HPDE6-E6E7 (cell line): ENCODE data around the gene INCA1.

Source experiments
- DNase-seq: peaks from one replicate; pipeline ENCODE4 v3.0.0; 2011; ENCODE audit warnings: missing footprints; ENCODE audit errors: extremely low spot score

INCA1 gene

DNA sequence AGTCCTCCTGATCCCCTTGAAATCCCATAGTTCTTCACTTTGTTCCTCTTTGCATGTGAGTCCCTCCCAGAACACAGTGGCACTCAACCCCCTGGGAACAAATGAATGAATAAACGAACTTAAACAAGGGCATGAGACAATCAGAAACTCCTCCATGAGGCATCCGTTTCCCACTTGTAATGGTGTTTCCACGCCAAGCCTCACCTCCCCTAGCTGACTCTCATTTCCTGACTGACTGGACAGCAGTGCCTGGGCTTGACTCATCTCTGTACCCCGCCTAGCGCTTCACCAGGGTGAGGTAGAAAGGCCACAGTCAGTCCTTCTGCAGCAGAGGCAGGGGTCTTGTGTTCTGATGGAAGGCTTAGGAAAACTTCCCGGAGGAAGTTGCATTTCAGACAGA, 14.6 kb upstream of the INCA1 start:
- no peak for DNase-seq

- no peak for DNase-seq
These were observed 6.0 kb upstream of the INCA1 start for GRCh38 chr17:5003214-5003867.

DNA sequence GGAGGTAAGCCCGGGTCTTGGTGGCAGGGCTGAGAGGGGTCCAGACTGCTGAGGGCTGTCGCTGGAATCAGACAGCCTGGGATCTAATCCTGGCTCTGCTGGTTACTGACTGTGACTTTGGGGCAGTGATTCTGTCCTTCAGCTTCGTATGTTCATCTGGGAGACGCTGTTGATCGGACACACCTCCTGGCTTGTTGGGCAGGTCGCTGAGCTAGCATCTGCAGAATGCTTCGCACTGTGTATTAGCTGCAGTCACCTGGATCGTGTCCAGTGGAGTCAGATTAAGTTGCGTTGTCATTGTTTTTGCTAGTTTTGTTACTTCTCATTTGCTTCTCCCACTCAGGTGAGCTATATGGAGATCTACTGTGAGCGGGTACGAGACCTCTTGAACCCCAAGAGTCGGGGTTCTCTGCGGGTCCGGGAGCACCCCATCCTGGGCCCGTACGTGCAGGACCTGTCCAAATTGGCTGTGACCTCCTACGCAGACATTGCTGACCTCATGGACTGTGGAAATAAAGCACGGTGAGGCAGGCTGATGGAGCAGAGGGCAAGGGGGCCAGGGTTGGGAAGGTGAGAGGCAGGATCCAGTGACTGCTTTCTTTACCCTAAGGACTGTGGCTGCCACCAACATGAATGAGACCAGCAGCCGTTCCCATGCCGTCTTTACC, 4.9 kb upstream of the INCA1 start:
- no peak for DNase-seq

- no peak for DNase-seq
These were observed 2.9 kb upstream of the INCA1 start for GRCh38 chr17:5000237-5000639.

GRCh38 chr17:4999430-5000093, 2.2 kb upstream of the INCA1 start:
- no peak for DNase-seq

DNA sequence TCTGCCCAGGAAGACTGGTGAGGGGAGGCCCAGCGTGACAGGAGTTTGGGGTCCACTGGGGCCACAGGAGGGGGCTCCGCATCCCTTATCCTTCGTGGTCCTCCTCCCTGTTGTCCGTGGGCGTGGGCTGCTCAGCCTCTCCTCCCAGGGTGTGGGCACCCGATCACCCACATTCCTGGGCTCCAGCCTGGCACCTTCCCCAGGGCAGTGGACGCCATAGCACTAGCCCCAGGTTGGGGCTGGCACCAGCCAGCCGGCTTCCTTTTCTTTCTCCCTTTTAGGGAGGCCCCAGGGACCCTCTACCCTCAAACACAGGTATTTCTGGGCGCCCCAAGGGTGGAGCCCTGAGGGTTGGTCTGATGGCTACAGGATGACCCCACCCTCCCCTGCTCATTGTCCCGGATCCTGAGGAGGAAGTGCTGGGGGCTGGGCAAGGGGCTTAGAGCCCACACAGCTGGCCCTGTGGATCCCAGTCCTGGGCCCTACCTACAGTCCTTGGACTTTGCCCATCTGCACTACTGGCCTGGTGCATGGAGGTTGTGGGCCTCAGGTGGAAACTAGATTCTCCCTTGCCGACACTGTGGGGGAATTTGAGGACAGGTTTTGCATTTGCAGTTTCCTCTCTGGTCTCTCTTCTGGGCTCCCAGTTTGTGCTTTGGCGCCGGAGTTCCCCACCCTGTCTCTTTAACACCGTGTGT, 1.6 kb upstream of the INCA1 start:
- DNase-seq = peak; percentile 23

GRCh38 chr17:4998027-4998731, 857 bp upstream of the INCA1 start:
- peak; percentile 13 for DNase-seq

- DNase-seq = no peak
These were observed 3.2 kb downstream of the INCA1 start for GRCh38 chr17:4994081-4994595.

DNA sequence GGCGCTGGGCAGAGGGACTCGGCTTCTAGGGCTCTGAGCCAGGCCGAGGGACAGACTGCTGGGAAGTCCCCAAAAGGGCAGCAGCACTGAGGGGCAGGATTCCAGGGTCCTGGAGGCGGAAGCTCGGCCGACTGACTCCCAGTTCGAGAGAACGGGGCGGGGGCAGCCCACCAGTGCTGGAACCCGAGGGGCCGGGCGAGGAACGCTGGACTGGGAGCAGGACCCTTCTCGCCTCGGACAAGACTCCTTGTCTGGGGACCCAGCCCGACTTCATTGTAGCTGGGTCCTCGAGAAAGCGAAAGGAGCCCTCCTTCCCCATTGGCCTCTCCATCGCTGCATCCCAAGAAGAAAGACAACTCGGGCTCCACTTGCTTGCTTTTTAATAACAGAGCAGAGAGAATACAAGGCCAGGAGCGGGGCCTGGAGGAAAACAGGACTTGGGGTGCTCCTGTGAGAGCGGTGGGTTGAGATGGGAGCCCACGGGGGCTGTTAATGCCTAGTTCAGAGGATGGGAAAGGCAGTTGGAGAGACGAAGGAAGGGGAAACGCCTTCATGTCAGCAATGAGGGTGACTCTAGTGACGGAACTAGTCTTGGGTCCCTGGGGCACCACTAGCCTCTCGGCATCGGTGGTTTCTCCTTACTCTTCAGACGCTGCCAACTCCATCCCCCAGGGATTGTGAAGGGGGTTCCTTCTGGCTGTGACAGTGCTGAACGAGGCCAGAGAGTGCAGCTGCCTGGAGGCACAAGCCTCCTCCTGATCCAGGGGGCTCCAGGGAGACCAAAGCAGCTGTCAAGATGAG, 9.4 kb downstream of the INCA1 start:
- DNase-seq = no peak

DNA sequence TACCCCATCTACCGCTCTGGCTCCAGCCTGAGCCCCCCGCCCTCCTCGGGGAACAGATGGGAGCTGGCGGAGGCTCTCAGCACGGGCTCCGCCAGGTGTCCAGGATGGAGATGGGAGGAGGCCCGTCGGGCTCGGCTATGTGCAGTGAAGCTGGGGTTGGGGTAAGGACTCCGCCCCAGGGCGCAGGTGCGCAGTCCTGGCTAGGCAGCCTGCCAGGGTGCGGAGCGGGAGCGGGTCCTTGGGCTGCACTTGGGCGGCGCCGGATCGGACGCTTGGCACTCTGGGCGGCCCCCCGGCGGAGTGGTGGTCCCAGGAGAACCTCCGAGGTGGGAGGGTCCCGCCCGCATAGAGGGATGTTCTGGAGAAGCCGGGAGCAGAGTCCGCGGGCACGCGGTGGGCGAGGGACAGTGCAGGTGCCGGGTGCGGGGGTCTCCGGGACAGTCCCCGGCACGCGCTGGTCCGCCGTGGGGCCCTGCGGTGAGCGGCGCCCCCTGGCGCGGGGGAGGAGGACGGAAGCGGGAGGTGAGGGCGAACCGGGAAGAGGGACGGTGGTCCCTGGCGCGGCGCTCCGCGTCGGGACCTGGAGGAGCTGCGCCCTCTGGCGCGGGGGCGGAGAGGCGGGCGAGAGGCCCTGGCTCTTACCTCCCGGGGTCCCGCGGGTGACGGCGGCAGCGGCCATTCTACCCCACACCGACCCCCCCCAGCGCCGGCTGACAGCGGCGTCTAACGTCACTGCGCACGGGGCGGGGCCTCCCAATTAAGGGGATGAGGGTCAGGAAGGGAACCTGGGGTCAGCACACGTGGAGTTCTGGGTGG, 10.2 kb downstream of the INCA1 start, which contains the start of gene CAMTA2:
Gene CAMTA2 (minus strand): TSS at position 725 of the 816 bp plus-strand sequence. CDS start 1,453 bp downstream, outside the sequence.
- no peak for DNase-seq

DNA sequence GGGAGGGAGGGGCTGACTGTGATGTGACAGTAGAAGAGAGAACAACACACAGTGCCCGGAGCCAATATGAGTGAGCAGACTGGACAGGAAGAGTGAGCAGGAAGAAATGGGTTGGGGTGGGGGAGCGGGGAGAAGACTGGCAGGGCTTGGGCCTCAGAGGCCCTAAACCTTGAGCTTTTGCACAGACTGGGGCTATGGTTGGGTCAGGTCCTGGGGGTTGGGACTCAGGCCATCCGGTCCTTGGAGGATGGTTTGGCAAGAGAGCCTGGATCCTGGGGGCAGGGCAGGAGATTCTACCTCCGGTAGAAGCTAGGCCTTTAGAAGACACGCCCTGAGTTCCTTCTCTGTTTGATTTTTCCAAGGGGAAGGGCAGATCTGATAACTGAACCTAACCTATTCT, 10.9 kb downstream of the INCA1 start:
- no peak for DNase-seq

DNA sequence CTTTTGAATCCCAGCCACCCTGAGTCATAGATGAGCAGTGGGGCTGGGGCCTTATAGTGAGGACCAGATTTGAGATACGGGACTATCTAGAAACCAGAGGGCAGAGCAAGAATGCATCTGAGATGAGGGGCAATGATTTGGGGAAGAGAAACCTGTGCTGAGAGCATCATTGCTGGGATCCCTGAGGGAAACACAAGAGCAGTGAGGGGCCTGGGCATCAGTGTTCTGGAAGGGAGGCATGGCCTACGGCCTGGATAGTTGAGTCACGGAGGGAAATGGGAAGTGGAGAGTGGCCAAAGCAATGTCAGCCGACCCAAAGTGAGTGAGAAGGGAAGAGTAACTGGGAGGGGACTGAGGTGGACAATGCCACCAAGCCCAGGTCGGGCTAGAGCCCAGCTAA, 15.0 kb downstream of the INCA1 start:
- no peak for DNase-seq

DNA sequence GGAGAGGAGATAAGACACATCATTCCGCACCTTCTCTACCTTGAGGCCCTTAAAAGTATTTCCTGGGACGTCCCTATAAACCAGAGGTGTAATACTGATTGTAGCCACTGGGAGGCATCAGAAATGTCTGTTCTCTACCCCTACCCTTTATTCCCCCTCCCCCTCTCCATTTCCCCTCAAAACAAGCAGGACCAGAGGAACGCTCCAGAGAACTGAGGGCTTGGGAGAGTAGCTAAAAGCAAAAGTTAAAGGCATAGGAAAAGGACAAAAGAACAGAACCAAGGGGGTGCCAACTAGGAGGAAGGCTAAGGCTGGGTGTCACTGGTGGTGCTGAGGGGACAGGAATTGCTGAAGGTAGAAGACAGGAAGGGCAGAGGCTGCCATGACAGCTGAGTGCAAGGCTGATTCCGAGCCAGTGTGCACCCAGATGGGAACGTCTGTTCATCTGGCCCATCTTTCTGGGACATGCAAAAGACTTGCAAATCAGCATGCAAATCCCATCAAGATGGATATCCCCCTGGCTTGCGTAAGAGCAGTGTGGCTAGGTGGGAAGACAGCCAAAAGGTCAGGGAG, 16.6 kb downstream of the INCA1 start:
- DNase-seq = no peak

DNA sequence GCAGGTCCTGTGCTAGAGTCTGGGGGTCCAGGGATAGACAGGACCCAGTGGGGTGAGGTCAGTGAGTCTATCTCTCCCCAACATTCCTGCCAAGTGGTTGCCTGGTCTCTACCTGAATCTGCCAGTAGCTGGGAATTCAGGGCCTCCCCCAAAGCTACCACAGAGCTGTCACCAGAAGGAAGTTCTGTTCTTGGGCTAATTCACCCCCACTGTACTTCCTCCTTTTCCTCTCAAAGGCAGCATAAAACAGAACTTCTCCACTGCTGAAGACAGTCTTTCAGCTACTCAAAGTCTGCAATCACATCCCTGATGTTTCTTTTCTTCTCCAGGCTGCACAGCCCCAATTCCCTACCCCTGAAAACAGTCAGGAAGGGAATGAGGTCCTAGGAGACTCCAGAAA, 18.6 kb downstream of the INCA1 start:
- no peak for DNase-seq

DNA sequence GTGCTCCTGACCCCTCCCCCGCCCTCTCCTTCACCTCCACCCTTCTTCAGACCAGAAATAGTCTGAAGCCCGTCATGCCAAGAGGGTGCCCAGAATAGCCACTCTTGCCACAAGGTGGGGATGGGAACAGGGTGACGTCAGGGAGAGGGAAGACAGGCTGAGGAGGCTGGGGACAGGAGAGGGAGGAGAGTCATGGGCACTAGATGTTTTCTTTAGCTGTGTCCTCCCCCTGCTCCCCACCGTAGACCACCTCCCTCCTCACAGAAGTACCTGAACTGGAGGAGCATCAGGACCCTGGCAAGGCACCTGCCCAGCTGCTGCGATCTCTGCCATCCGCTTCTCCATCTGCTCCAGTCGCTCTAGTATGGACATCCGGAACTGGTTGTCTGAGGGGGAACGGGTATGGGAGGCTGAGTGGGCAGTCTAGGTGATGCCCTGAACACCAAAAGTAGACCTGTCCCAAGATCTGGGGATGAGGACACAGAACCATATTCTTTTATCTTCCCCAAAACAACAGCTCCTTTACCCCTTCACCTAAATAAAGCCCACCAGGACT, 23.1 kb downstream of the INCA1 start:
- DNase-seq = no peak

DNA sequence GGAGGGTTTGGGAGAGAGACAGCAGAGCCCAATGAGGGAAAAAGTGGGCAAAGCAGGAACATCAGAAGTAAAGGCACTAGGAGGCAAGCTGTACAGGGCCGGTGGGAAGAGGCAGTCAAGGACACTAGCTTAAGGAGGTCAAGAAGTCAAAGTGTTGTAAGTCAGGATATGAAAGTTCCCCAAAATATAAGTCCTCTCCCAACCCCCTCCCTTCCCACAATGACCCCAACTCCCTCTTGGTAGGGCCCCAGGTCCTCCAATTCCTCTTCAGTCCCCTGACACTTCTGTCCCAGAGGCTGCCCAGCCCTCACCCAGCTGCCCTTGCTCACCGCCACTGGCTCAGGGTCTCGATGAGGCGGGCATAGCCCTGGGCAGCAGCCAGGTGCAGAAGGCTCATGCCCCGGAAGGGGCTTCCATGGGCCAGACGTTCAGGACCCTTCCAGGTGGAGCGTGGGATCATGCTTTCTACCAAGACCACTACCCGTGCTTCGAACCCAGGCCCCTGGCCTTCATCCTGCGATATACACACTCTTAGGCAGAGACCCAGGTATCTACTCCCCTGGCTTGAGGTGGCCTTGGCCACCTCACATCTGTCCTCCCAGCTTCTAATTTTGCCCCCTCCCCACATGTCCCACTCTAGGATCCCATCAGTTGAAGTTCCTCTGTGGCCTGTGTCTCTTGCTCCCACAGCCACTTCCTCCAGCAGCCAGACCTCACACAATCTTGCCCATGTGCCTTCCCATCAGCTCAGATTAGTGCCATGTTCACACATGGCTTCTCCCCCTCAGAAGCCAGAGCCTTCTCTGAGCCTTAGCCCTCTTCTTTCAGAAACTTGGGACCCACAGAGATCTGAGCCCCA, 23.8 kb downstream of the INCA1 start:
- DNase-seq = no peak

DNA sequence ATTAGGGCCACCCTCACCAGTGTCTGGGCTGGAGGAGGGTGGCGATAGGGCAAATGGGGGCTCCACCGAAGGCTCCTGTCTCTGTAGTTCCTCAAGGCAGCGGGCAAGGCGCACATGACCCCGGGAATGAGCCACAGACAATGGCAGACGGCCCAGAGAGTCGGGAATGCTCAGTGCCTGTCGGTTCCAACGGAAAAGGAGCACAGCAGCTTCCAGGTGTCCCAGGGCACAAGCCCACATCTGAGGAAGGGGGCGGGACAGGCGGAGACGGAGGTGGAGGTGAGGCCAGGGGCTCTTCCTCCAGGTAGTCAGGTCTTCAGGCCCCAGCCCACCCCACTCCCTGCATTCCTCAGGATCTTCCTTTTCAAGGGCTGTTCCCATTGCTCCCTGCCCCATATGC, 24.6 kb downstream of the INCA1 start:
- DNase-seq = no peak

DNA sequence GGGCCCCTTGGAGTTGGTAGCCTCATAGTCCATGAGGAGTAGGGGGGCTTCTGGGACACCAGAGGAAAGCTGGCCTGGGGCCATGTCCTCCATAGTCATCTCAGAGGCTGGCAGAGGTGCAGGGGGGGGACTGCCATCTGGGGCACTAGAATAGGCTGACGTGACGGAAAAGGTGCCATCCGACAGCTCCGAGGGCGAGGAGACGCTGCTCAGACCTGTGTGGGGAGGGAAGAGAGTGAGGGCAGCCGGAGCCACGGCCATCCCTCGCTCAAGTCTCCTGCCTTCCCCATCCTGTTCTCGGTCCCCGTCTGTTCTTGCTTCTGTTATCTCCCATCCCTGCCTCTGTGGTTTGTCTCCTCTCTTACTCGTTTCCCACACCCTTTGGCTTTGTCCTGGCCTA, 25.0 kb downstream of the INCA1 start:
- no peak for DNase-seq
